Stromal cell of bone marrow (primary cell): Measurements from ENCODE around the gene TMEM255B.

Experiments used
- DNase-seq: peaks from one replicate; pipeline ENCODE4 v3.0.0-alpha.2; 2012; ENCODE audit warnings: low read depth

TMEM255B gene

DNA sequence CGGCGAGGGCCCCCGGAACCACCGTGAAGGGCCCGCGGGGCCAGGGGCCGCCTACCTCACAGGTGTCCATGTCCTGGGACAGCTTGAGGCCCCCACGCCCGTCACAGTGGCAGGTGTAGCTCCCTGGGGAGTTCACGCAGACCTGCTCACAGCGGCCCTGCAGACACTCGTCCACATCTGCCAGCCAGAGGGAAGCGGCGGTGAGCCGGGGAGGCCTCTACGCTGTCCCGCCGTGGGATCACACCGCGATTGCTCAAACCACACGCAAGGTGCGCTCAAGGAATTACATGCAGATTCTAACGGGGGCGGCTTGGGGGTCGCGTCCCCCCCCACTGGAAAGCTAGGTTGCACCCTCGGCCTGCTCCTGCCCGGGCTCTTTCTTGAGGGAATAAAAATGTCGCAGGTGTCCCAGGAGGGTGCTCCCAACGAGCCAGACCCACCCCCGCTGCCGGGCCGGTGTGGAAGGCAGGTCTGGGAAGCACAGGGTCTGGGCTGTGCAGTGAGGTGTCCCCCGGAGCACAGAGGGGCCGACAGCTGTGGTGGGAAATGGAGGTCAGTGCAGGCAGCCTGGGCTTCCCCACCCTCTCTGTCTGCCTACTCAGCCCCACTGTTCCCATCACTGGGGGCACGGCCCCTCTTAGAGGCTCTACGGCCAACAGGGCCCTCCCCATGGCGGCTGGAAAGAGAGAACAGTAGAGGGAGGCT, 75.6 kb downstream of the TMEM255B start:
- DNase-seq, result no peak

GRCh38 chr13:113835461-113836270, 76.6 kb downstream of the TMEM255B start:
- DNase-seq, result no peak

- peak; percentile 69 for DNase-seq
Observed at GRCh38 chr13:113836768-113837559, 77.9 kb downstream of the TMEM255B start.

DNA sequence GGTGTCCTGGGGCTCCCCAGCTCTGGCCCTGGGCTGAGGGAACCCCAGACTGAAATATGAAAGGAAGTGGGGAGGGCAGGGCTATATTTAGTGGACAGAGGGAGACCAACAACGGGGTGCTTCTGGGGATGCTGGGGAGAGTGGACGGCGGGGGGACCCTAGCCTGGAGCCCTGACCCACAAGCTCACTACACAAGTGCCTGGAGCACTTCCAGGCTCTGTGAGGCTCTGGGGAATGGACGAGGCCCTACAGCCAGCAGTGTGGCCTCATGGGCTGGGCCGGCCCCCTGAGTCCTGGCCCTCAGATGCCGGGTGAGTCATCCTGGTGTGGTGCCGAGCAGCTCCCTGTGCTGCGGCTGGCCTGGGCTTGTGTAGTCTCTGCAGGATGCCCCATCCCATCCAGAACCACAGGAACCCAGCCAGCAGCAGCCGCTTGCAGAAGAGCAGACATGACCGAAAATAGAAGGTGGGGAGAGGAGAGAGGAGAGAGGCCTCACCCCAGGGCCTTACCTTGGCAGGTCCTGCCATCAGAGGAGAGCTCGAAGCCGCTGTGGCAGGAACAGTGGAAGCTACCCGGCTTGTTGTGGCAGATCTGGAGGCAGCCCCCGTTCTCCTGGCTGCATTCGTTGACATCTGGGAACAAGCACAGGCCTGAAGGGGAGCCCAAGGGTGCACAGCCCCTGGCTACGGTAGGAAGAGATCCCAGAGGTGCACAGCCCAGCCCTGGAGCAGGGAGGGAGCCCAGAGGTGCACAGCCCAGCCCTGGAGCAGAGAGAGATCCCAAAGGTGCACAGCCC, 78.7 kb downstream of the TMEM255B start:
- DNase-seq, result peak; percentile 96

- no peak for DNase-seq
Observed at GRCh38 chr13:113838711-113839201, 79.7 kb downstream of the TMEM255B start.

- no peak for DNase-seq
Observed at GRCh38 chr13:113839536-113840204, 80.6 kb downstream of the TMEM255B start.

DNA sequence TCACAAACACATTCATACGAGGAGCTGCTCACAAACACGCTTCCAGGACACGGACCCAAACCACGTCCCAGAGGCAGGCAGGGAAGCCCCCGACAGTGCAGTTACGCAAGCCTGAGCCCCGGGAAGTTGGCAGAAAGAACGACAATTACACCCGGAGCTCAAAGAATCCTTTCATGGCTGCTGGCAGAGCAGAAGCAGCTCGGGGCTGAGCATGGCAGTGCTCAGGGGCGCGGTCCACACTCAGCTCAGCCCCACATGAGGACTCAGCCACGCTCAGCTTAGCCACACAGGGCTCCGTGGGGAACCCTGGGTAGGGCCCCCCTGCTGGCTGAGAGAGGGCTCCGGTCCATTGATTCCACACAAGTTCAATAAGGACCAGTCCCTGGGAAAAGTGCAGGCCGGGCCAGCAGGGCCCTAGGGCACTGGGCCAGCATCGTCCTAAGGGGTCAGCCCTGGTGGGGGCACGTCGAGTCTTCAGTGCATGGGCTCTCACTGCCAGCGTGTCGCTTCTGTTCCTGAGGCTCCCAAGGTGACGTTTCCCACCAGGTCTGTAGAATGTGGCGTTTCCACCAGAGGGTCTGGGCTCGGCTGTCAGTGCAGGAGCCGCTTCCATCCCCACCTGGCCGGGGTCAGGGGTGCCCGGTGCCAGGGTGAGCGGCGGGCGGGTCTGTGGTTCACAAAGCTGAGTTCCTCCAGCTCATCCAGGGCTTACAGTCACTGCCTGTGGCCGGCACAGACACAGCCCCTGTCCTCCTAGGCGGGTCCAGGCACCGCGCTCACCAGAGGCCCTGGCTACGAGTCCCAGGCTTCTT, 81.7 kb downstream of the TMEM255B start:
- DNase-seq, result no peak

- no peak for DNase-seq
Observed at GRCh38 chr13:113841353-113841650, 82.3 kb downstream of the TMEM255B start.

DNA sequence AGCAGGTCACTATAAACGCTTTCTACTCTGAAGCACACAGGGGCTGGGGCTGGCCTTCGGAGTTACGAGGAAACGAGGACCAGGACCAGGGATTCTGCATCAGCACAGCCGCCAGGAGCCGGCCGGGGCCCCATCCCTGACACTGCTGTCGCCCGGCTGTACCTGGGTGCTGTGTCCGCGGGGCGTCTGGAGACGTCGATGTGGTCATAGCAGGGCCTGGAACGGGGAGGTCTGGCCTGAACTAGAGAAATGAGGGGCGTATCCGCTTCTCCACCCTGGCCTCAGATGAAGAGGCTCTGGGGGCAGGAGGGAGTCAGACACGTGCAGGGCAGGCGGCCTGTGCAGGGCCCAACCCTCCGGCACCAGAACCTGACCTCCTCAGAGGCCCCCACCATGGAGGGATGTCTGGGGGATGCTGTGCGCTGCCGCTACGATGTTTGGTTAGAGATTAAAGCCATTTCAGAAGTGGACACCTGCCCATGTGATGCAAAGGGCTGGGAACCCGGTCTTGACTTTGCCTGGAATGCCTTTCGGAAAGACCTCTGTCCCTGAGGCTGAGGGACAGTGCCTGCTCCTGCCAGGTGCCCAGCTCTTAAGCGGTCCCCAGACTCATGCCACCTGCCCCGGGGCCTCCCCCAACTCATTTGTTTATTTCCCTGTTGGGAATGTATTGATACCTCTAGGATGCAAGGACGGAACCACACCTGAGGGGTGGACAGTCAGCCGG, 83.5 kb downstream of the TMEM255B start:
- no peak for DNase-seq

DNA sequence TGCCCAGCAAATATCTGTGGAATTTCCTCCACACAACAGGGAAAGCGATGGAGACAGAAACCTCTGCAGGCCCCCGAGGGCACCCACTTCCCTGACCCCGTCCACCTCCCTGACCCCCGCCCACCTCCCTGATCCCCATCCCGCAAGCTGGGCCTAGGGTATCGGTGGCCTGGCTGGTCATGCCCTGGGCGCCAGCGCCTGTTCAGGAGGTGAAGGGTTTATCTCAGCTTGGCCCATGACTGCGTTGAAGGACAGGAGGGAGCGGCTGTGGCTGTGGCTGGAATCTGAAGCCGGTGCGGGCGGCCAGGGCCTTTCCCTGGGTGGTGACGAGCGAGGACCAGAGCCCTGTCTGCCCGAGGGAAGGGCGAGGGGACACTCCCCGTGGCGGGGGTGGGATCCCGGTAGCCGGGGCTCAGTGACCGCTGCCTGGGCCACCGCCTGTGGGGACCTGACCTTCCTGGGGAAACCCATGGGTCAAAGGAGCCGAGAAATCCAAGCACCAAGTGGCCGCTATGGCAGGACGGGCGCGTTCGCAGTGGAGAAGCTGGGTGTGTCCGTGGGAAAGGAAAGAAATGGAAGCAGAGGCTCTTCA, 84.1 kb downstream of the TMEM255B start:
- DNase-seq, result no peak

- no peak for DNase-seq
Observed at GRCh38 chr13:113843864-113844556, 85.0 kb downstream of the TMEM255B start.

GRCh38 chr13:113845055-113845454, 86.0 kb downstream of the TMEM255B start:
- no peak for DNase-seq

GRCh38 chr13:113845723-113846635, 87.0 kb downstream of the TMEM255B start:
- DNase-seq, result no peak

DNA sequence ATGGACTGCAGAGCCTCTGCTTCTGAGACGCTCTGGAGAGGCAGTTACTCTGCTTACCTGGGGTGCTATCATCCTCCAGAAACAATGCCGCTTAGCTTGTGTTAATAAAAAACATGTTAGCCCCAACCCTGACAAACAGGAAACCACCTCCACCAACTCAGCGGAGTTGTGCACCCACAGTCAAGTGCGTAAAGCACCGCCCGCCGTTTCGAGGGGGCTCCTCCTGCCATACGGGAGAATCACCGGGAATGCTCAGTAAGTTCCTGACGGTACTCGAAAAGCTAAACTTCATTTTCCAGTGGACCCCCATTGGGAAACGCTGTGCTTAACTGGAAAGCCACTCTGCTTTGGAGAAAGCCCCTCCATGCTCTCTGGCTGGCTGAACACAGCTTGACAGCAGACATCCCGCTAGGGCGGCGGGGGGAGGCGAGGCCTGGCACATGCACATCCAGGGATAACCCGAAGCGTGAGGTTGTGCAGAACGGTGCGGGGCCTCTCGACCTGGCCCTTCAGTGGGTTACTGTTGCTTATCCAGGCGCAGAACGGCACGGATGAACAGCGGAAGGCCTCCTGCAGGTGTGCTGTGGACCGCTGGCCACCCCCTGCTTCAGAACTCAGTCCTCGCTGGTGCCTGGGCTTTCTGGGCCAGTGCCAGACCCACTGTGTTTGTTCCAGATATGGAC, 87.8 kb downstream of the TMEM255B start:
- no peak for DNase-seq

GRCh38 chr13:113848020-113848419, 89.0 kb downstream of the TMEM255B start:
- DNase-seq, result no peak

- no peak for DNase-seq
Observed at GRCh38 chr13:113848431-113849260, 89.6 kb downstream of the TMEM255B start.
